LNCaP clone FGC (cell line): Measurements from ENCODE around the gene MUC2.

Experiments used
- DNase-seq: peaks from one replicate; pipeline ENCODE4 v3.0.0-alpha.2; 2011; ENCODE audit warnings: low read depth
- H3K4me3 ChIP-seq: 2 replicates; pipeline ENCODE4 v1.5.1; 2011; ENCODE audit warnings: mild to moderate bottlenecking, low read depth, low read length, control low read depth
- CTCF ChIP-seq: IDR thresholded peaks from 2 replicates; pipeline ENCODE4 v1.5.1; 2012; ENCODE audit warnings: mild to moderate bottlenecking; ENCODE audit not compliant: control insufficient read depth, insufficient read depth; ENCODE audit errors: extremely low read depth

Gene MUC2

GRCh38 chr11:1099519-1100355 is 25.1 kb downstream of the MUC2 start:
- no peak for TF ChIP-seq CTCF
- no peak for DNase-seq
- H3K4me3 ChIP-seq = no peak overlapping the region

- no peak overlapping the region for H3K4me3 ChIP-seq
- no peak for DNase-seq
- no peak for TF ChIP-seq CTCF
Measured at GRCh38 chr11:1100417-1101245, 26.0 kb downstream of the MUC2 start.

GRCh38 chr11:1101318-1102089 is 26.8 kb downstream of the MUC2 start:
- TF ChIP-seq CTCF = no peak

GRCh38 chr11:1102221-1102971 is 27.7 kb downstream of the MUC2 start:
- DNase-seq = no peak
- H3K4me3 ChIP-seq = no peak overlapping the region
- no peak for TF ChIP-seq CTCF

More at GRCh38 chr11:1101318-1102089, 26.8 kb downstream of the MUC2 start:
- H3K4me3 ChIP-seq = no peak overlapping the region
- DNase-seq = no peak

GRCh38 chr11:1102996-1103395 is 28.3 kb downstream of the MUC2 start:
- no peak for TF ChIP-seq CTCF

More at GRCh38 chr11:1102996-1103395, 28.3 kb downstream of the MUC2 start:
- no peak overlapping the region for H3K4me3 ChIP-seq
- DNase-seq = no peak
